Measurements from ENCODE around the gene EPHA3. TPM values are rescaled to one million over a fixed set of nuclear protein-coding genes. Genes with fewer than 3 reads are reported as not detected.

Gene EPHA3
- total RNA-seq = 10.9 and 12.7 TPM in 2 replicates

GRCh38 chr3:89107461-89108290 lies at the start of gene EPHA3:
Gene EPHA3, plus strand, starts transcription at chr3:89107621. Its CDS starts 128 bp downstream, at chr3:89107749.
- TF ChIP-seq CTCF (IDR thresholded peaks at IDR 0.05; ENCODE audit: extremely low read depth, low read depth, low read length) = no peak
- H2AFZ ChIP-seq (ENCODE audit: low read length) = peak within 1 kb of the TSS; percentile 95
- H3K36me3 ChIP-seq (ENCODE audit: insufficient read depth, low read length) = no peaks in the 10 kb centered on the region
- peak; percentile 89 for DNase-seq (ENCODE audit: insufficient read length, low spot score, missing footprints)
- no peak within 1 kb of the TSS for H3K27ac ChIP-seq (ENCODE audit: low read depth, low read length)
- H4K20me1 ChIP-seq (ENCODE audit: insufficient read depth, low read length) = no peaks in the 10 kb centered on the region
- peaks cover 10% of the 10 kb centered on the region for H3K4me1 ChIP-seq (ENCODE audit: insufficient read depth, low read length)
- H3K4me3 ChIP-seq (ENCODE audit: insufficient read depth, low read length) = peak within 1 kb of the TSS; percentile 80
- no peaks in the 10 kb centered on the region for H3K27me3 ChIP-seq (ENCODE audit: insufficient read depth, low read length)
- H3K9me3 ChIP-seq (ENCODE audit: low read depth, low read length) = no peaks in the 10 kb centered on the region
- peak within 1 kb of the TSS; percentile 96 for H3K4me2 ChIP-seq (ENCODE audit: insufficient read depth, low read length)
- no peaks in the 10 kb centered on the region for H3K79me2 ChIP-seq (ENCODE audit: insufficient read depth, low read length)

- Histone ChIP-seq H3K36me3 (ENCODE audit: insufficient read depth, low read length) (no peaks in the 10 kb centered on the region), H3K4me1 (ENCODE audit: insufficient read depth, low read length) (peaks cover 8% of the 10 kb centered on the region), H3K4me2 (ENCODE audit: insufficient read depth, low read length) (no peak overlapping the region), H3K27me3 (ENCODE audit: insufficient read depth, low read length) (no peaks in the 10 kb centered on the region), H3K9me3 (ENCODE audit: low read depth, low read length) (no peaks in the 10 kb centered on the region), H3K79me2 (ENCODE audit: insufficient read depth, low read length) (no peaks in the 10 kb centered on the region), H3K4me3 (ENCODE audit: insufficient read depth, low read length) (no peak overlapping the region), H4K20me1 (ENCODE audit: insufficient read depth, low read length) (no peaks in the 10 kb centered on the region), H2AFZ (ENCODE audit: low read length) (no peak overlapping the region), H3K27ac (ENCODE audit: low read depth, low read length) (no peak overlapping the region)
- peak; percentile 50 for DNase-seq (ENCODE audit: insufficient read length, low spot score, missing footprints)
- TF ChIP-seq CTCF (IDR thresholded peaks at IDR 0.05; ENCODE audit: extremely low read depth, low read depth, low read length) = no peak
Observed at GRCh38 chr3:89058371-89058770, 49.0 kb upstream of the EPHA3 start.

GRCh38 chr3:89059211-89059925 lies 48.1 kb upstream of the EPHA3 start:
- Histone ChIP-seq H3K4me2 (ENCODE audit: insufficient read depth, low read length) (peak overlapping the region; percentile 40), H4K20me1 (ENCODE audit: insufficient read depth, low read length) (no peaks in the 10 kb centered on the region)
- DNase-seq (ENCODE audit: insufficient read length, low spot score, missing footprints) = peak; percentile 75

More at GRCh38 chr3:89059211-89059925, 48.1 kb upstream of the EPHA3 start:
- no peak for TF ChIP-seq CTCF (IDR thresholded peaks at IDR 0.05; ENCODE audit: extremely low read depth, low read depth, low read length)
- Histone ChIP-seq H3K36me3 (ENCODE audit: insufficient read depth, low read length) (no peaks in the 10 kb centered on the region), H2AFZ (ENCODE audit: low read length) (peak overlapping the region; percentile 35), H3K79me2 (ENCODE audit: insufficient read depth, low read length) (no peaks in the 10 kb centered on the region), H3K27me3 (ENCODE audit: insufficient read depth, low read length) (no peaks in the 10 kb centered on the region), H3K4me3 (ENCODE audit: insufficient read depth, low read length) (no peak overlapping the region), H3K4me1 (ENCODE audit: insufficient read depth, low read length) (peaks cover 8% of the 10 kb centered on the region), H3K27ac (ENCODE audit: low read depth, low read length) (peak overlapping the region; percentile 18), H3K9me3 (ENCODE audit: low read depth, low read length) (no peaks in the 10 kb centered on the region)

Measured in osteoblast (primary cell).